SK-N-SH treated with all-trans-retinoic acid at 6 μM for 48 hours (cell line): Measurements from ENCODE around the gene NPAS2.

ENCODE experiments used
- ATAC-seq: fragments of 200-7000 bp; cut with Tn5 transposase; 3 replicates; pipeline ENCODE4 v1.9.1; 2020; ENCODE audit warnings: mild to moderate bottlenecking, moderate library complexity
- ARNTL ChIP-seq: fragments of 450-650 bp; formaldehyde crosslinking; IDR thresholded peaks from 2 replicates; pipeline ENCODE4 v1.5.0; 2020; ENCODE audit warnings: low read depth, mild to moderate bottlenecking, moderate library complexity, borderline replicate concordance
- BACH2 ChIP-seq: fragments of 250-450 bp; sonication (Bioruptor Pico); IDR thresholded peaks from 2 replicates; pipeline ENCODE4 v1.9.0; 2021; ENCODE audit warnings: mild to moderate bottlenecking, borderline replicate concordance
- CSDC2 ChIP-seq: fragments of 250-450 bp; sonication (Bioruptor Pico); IDR thresholded peaks from 2 replicates; pipeline ENCODE4 v1.5.0; 2020; ENCODE audit warnings: mild to moderate bottlenecking, moderate library complexity
- ESRRG ChIP-seq: fragments of 250-450 bp; sonication (Bioruptor Pico); IDR thresholded peaks from 2 replicates; pipeline ENCODE4 v1.6.1; 2021; ENCODE audit warnings: mild to moderate bottlenecking
- ISL1 ChIP-seq: fragments of 250-450 bp; sonication (Bioruptor Pico); IDR thresholded peaks from 2 replicates; pipeline ENCODE4 v2.1.2; 2022; ENCODE audit warnings: mild to moderate bottlenecking, moderate library complexity
- OSR1 ChIP-seq: fragments of 250-450 bp; sonication (Bioruptor Pico); IDR thresholded peaks from 2 replicates; pipeline ENCODE4 v1.8.0; 2022; ENCODE audit warnings: moderate library complexity, mild to moderate bottlenecking, inconsistent platforms
- PATZ1 ChIP-seq: fragments of 250-450 bp; sonication (Bioruptor Pico); IDR thresholded peaks from 2 replicates; pipeline ENCODE4 v1.8.0; 2020; ENCODE audit warnings: mild to moderate bottlenecking, moderate library complexity, borderline replicate concordance
- POU6F1 ChIP-seq: fragments of 250-450 bp; sonication (Bioruptor Pico); IDR thresholded peaks from 2 replicates; pipeline ENCODE4 v1.8.0; 2021; ENCODE audit warnings: low read depth, mild to moderate bottlenecking, moderate library complexity, borderline replicate concordance
- SNAI2 ChIP-seq: fragments of 250-450 bp; sonication (Bioruptor Pico); IDR thresholded peaks from 2 replicates; pipeline ENCODE4 v1.5.0; 2020; ENCODE audit warnings: mild to moderate bottlenecking, moderate library complexity
- TCF4 ChIP-seq: fragments of 250-450 bp; sonication (Bioruptor Pico); IDR thresholded peaks from 2 replicates; pipeline ENCODE4 v1.8.0; 2021; ENCODE audit warnings: mild to moderate bottlenecking, moderate library complexity, borderline replicate concordance
- TOX ChIP-seq: fragments of 250-450 bp; sonication (Bioruptor Pico); IDR thresholded peaks from 2 replicates; pipeline ENCODE4 v1.8.0; 2021; ENCODE audit warnings: mild to moderate bottlenecking, moderate library complexity, borderline replicate concordance
- ZC3H10 ChIP-seq: fragments of 250-450 bp; sonication (Bioruptor Pico); IDR thresholded peaks from 2 replicates; pipeline ENCODE4 v1.5.1; 2021; ENCODE audit warnings: mild to moderate bottlenecking, moderate library complexity
- ZFP3 ChIP-seq: fragments of 250-450 bp; sonication (Bioruptor Pico); IDR thresholded peaks from 2 replicates; pipeline ENCODE4 v1.5.0; 2020; ENCODE audit warnings: mild to moderate bottlenecking, moderate library complexity
- ZFP30 ChIP-seq: fragments of 450-650 bp; formaldehyde crosslinking; IDR thresholded peaks from 2 replicates; pipeline ENCODE4 v1.5.0; 2022; ENCODE audit warnings: mild to moderate bottlenecking, moderate library complexity
- ZNF565 ChIP-seq: fragments of 450-650 bp; formaldehyde crosslinking; conservative IDR thresholded peaks from 2 replicates; pipeline ENCODE4 v1.5.0; 2020; ENCODE audit warnings: low read depth, mild to moderate bottlenecking, moderate library complexity
- ZNF70 ChIP-seq: fragments of 450-650 bp; formaldehyde crosslinking; IDR thresholded peaks from 2 replicates; pipeline ENCODE4 v1.5.0; 2020; ENCODE audit warnings: mild to moderate bottlenecking, moderate library complexity
- ZNF8 ChIP-seq: fragments of 450-650 bp; formaldehyde crosslinking; IDR thresholded peaks from 2 replicates; pipeline ENCODE4 v1.5.0; 2020; ENCODE audit warnings: mild to moderate bottlenecking, moderate library complexity
- TF ChIP-seq, protein P1 (sequence below): fragments of 250-450 bp; sonication (Bioruptor Pico); IDR thresholded peaks from 2 replicates; pipeline ENCODE4 v1.5.1; 2021; ENCODE audit warnings: mild to moderate bottlenecking, moderate library complexity
- TF ChIP-seq, protein P2 (sequence below): fragments of 250-450 bp; sonication (Bioruptor Pico); IDR thresholded peaks from 2 replicates; pipeline ENCODE4 v1.5.0; 2020; ENCODE audit warnings: mild to moderate bottlenecking, moderate library complexity

The NPAS2 gene

DNA sequence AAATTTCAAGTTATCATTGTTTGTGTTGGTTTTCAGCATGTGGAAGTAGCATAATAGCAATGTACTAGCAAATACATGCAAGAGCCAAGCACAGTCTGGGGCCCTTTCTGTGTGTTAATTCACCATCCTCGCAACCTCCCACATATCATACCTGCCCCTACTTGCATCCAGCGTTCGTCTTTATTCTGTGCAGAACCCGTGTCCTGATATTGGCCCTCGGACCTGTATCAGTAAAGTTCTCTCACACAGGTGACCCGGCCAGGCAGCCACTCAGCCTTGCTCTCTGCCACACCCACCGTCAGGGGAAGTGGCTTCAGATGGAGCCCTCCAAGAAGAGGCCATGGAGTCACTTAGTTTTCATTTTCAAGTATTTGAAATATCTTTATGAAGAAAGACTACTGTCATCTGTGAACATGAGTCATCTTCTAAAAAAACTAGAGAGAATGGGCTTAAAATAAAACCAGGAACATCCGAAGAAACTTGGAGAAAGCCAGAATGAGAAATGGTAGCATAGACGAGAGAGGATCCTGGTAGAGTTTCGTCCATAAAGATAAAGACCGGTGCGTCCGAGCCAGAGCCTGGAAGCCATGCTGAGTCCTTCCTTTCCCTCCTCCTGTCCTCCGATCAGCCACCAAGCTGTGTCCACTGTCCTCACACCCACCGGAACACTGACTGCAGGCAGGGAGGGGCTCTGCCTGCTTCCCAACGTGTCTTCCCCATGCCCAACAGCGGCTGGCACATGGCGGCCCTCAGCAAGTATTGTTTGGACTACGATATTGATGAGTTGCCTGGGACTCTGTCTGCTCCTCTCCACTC is 124.9 kb downstream of the NPAS2 start (continued):
- TF ChIP-seq BACH2 (CRISPR knock-in tag) (no peak), ZFP3 (CRISPR knock-in tag) (no peak), ZNF8 (no peak), SNAI2 (no peak), TOX (CRISPR knock-in tag) (no peak), OSR1 (CRISPR knock-in tag) (no peak), ESRRG (CRISPR knock-in tag) (no peak)
- TF ChIP-seq, protein P1, sequence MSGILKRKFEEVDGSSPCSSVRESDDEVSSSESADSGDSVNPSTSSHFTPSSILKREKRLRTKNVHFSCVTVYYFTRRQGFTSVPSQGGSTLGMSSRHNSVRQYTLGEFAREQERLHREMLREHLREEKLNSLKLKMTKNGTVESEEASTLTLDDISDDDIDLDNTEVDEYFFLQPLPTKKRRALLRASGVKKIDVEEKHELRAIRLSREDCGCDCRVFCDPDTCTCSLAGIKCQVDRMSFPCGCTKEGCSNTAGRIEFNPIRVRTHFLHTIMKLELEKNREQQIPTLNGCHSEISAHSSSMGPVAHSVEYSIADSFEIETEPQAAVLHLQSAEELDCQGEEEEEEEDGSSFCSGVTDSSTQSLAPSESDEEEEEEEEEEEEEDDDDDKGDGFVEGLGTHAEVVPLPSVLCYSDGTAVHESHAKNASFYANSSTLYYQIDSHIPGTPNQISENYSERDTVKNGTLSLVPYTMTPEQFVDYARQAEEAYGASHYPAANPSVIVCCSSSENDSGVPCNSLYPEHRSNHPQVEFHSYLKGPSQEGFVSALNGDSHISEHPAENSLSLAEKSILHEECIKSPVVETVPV (CRISPR knock-in tag): no peak

DNA sequence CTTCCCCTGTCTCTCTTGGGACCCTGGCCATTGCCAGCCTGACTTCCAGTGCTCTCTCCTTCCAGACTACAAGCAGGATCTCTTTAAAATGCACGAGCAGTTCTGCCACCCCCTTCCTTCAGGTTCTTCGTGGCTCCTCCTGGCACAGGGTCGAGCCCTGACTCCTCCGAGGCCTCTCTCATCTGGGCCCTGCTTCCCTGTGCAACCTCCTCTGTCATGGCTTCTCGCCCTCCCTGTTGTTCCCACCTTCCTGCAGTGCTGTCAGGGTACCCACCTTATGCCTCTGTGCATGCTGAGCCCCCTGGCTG is 125.4 kb downstream of the NPAS2 start:
- TF ChIP-seq POU6F1 (CRISPR knock-in tag): no peak
- TF ChIP-seq, protein P2, sequence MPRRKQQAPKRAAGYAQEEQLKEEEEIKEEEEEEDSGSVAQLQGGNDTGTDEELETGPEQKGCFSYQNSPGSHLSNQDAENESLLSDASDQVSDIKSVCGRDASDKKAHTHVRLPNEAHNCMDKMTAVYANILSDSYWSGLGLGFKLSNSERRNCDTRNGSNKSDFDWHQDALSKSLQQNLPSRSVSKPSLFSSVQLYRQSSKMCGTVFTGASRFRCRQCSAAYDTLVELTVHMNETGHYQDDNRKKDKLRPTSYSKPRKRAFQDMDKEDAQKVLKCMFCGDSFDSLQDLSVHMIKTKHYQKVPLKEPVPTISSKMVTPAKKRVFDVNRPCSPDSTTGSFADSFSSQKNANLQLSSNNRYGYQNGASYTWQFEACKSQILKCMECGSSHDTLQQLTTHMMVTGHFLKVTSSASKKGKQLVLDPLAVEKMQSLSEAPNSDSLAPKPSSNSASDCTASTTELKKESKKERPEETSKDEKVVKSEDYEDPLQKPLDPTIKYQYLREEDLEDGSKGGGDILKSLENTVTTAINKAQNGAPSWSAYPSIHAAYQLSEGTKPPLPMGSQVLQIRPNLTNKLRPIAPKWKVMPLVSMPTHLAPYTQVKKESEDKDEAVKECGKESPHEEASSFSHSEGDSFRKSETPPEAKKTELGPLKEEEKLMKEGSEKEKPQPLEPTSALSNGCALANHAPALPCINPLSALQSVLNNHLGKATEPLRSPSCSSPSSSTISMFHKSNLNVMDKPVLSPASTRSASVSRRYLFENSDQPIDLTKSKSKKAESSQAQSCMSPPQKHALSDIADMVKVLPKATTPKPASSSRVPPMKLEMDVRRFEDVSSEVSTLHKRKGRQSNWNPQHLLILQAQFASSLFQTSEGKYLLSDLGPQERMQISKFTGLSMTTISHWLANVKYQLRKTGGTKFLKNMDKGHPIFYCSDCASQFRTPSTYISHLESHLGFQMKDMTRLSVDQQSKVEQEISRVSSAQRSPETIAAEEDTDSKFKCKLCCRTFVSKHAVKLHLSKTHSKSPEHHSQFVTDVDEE (CRISPR knock-in tag): no peak
- no peak for TF ChIP-seq ZNF8
- TF ChIP-seq ARNTL (CRISPR knock-in tag): no peak
- no peak for TF ChIP-seq ZNF70 (CRISPR knock-in tag)
- TF ChIP-seq OSR1 (CRISPR knock-in tag): no peak
- TF ChIP-seq TCF4 (CRISPR knock-in tag): no peak
- ATAC-seq: no peak

DNA sequence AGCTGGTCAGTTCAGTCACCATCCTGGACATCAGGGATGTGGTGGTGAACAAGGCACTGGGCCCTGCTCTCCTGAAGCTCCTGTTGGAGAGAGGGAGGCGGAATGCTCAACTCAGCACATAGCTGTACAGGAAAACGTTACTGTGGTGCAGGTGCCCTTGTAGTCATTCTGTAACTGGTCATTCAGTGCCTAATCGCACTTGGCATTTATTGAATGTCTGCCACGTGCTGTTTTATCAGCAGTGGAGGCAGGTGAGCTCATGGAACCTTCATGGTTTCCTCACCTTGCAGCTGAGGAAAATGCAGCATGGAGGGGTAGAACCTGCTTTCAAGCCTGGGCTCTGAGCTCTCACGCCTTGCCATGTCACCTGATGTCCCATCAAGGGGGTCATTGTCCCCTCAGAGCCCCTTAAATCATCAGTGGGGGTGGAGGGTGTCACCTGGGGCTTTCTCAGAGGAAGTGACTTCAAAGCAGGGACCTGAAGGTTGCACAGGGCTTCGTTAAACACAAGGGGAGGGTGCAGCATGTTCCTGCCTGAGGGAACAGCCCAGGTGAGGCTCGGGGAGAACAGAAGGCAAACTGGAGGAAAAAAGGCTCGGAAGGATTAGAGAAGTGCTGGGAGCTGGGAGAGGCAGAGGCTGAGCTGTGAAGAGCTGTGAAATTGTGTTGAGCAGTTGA is 126.1 kb downstream of the NPAS2 start:
- TF ChIP-seq, protein P1 (CRISPR knock-in tag): no peak
- TF ChIP-seq ZNF70 (CRISPR knock-in tag) (no peak), CSDC2 (CRISPR knock-in tag) (no peak), ARNTL (CRISPR knock-in tag) (no peak), OSR1 (CRISPR knock-in tag) (no peak), ZNF8 (no peak), ZNF565 (CRISPR knock-in tag) (no peak), PATZ1 (CRISPR knock-in tag) (no peak), ZFP30 (no peak), TOX (CRISPR knock-in tag) (no peak), BACH2 (CRISPR knock-in tag) (no peak), ZFP3 (CRISPR knock-in tag) (no peak), ISL1 (CRISPR knock-in tag) (no peak), ZC3H10 (CRISPR knock-in tag) (no peak), POU6F1 (CRISPR knock-in tag) (no peak), TCF4 (CRISPR knock-in tag) (no peak)
- no peak for ATAC-seq
